ENCODE data around the gene MAL.

- TF ChIP-seq CTCF (IDR thresholded peaks at IDR 0.05), result no peak
- TF ChIP-seq EP300 (IDR thresholded peaks at IDR 0.05), result peak in 1 of 2 donors; percentile 94
Measured at GRCh38 chr2:95025406-95026319, at the start of gene MAL.

Data from tibial nerve (tissue), 4 donors.